Mesenchymal stem cell (in vitro differentiated cells and primary cell): ENCODE data around the gene EVI5.

Experiments
- DNase-seq: peaks from one replicate; pipeline ENCODE4 v3.0.0-alpha.2; 2013
- H2AFZ ChIP-seq: one replicate; pipeline ENCODE4 v1.6.1; 2013; ENCODE audit warnings: low read depth, mild to moderate bottlenecking, control low read depth, inconsistent platforms, low read length, moderate library complexity
- H2AK5ac ChIP-seq: 2 replicates; pipeline ENCODE4 v1.6.1; 2013; ENCODE audit warnings: low read length, moderate library complexity, mild to moderate bottlenecking, inconsistent platforms; ENCODE audit not compliant: severe bottlenecking
- H2BK120ac ChIP-seq: one replicate; pipeline ENCODE4 v1.6.1; 2013; ENCODE audit warnings: low read depth, mild to moderate bottlenecking, inconsistent platforms, low read length, moderate library complexity
- H2BK12ac ChIP-seq, 2 experiments: one replicate each; pipeline ENCODE4 v1.6.1; 2013; ENCODE audit warnings: inconsistent platforms in 2 of 2, low read length in 2 of 2, mild to moderate bottlenecking in 2 of 2, moderate library complexity in 2 of 2, control low read depth in 1 of 2
- H2BK15ac ChIP-seq: one replicate; pipeline ENCODE4 v1.6.1; 2013; ENCODE audit warnings: mild to moderate bottlenecking, low read depth, inconsistent platforms; ENCODE audit not compliant: poor library complexity, severe bottlenecking
- H2BK5ac ChIP-seq: 2 replicates; pipeline ENCODE4 v1.6.1; 2013; ENCODE audit warnings: low read depth, mild to moderate bottlenecking, low read length, control low read depth, inconsistent platforms; ENCODE audit not compliant: poor library complexity, severe bottlenecking
- H3K14ac ChIP-seq, 2 experiments: one replicate each; pipeline ENCODE4 v1.6.1; 2013; ENCODE audit warnings: inconsistent platforms in 2 of 2, low read length in 2 of 2, control low read depth in 1 of 2, mild to moderate bottlenecking in 1 of 2, moderate library complexity in 1 of 2
- H3K18ac ChIP-seq, 2 experiments: one replicate each; pipeline ENCODE4 v1.6.1; 2013; ENCODE audit warnings: inconsistent platforms in 2 of 2, low read length in 2 of 2, control low read depth in 1 of 2, low read depth in 1 of 2, mild to moderate bottlenecking in 1 of 2
- H3K23ac ChIP-seq, 2 experiments: one replicate each; pipeline ENCODE4 v1.6.1; 2013; ENCODE audit warnings: inconsistent platforms in 2 of 2, low read length in 2 of 2, mild to moderate bottlenecking in 2 of 2, moderate library complexity in 2 of 2, control low read depth in 1 of 2
- H3K27ac ChIP-seq: 2 replicates; pipeline ENCODE4 v1.5.1; 2013; ENCODE audit warnings: mild to moderate bottlenecking, moderate library complexity, low read length, control low read depth, inconsistent platforms; ENCODE audit not compliant: poor library complexity, severe bottlenecking
- H3K27me3 ChIP-seq, 2 experiments: 2 replicates each; pipeline versions ENCODE4 v1.6.1 to v1.7.0; 2013; ENCODE audit warnings: low read length in 2 of 2, mild to moderate bottlenecking in 2 of 2, moderate library complexity in 2 of 2, control low read depth in 1 of 2, inconsistent platforms in 1 of 2; ENCODE audit not compliant: control insufficient read depth in 1 of 2, insufficient read depth in 1 of 2
- H3K36me3 ChIP-seq, 2 experiments: 2 replicates each; pipeline versions ENCODE4 v1.6.1 to v1.7.0; 2013; ENCODE audit warnings: low read length in 2 of 2, control low read depth in 1 of 2, inconsistent platforms in 1 of 2, low read depth in 1 of 2, mild to moderate bottlenecking in 1 of 2; ENCODE audit not compliant: insufficient read depth in 2 of 2, control insufficient read depth in 1 of 2
- H3K4ac ChIP-seq, 2 experiments: one replicate each; pipeline ENCODE4 v1.6.1; 2013; ENCODE audit warnings: inconsistent platforms in 2 of 2, low read length in 2 of 2, mild to moderate bottlenecking in 2 of 2, moderate library complexity in 2 of 2, control low read depth in 1 of 2, low read depth in 1 of 2
- H3K4me1 ChIP-seq: 2 replicates; pipeline ENCODE4 v1.6.1; 2013; ENCODE audit warnings: low read depth, low read length, control low read depth; ENCODE audit not compliant: control insufficient read depth, insufficient read depth
- H3K4me2 ChIP-seq: 2 replicates; pipeline ENCODE4 v1.6.1; 2013; ENCODE audit warnings: low read length, mild to moderate bottlenecking, inconsistent platforms; ENCODE audit not compliant: poor library complexity, severe bottlenecking
- H3K4me3 ChIP-seq, 2 experiments: 2 replicates each; pipeline versions ENCODE4 v1.5.1 to v1.7.0; 2013; ENCODE audit warnings: low read length in 2 of 2, mild to moderate bottlenecking in 2 of 2, control low read depth in 1 of 2, low read depth in 1 of 2; ENCODE audit not compliant: insufficient read depth in 1 of 2
- H3K79me1 ChIP-seq: replicated peaks from 2 replicates; pipeline ENCODE4 v1.6.1; 2013; ENCODE audit warnings: mild to moderate bottlenecking, control low read depth, low read length, inconsistent platforms; ENCODE audit not compliant: poor library complexity, severe bottlenecking
- H3K9ac ChIP-seq: 2 replicates; pipeline ENCODE4 v1.7.0; 2013; ENCODE audit warnings: mild to moderate bottlenecking, low read length, moderate library complexity
- H3K9me3 ChIP-seq: 2 replicates; pipeline ENCODE4 v1.7.0; 2013; ENCODE audit warnings: mild to moderate bottlenecking, low read length; ENCODE audit not compliant: control insufficient read depth
- H4K8ac ChIP-seq: one replicate; pipeline ENCODE4 v1.6.1; 2013; ENCODE audit warnings: inconsistent platforms, mild to moderate bottlenecking, low read length, moderate library complexity
- H4K91ac ChIP-seq: one replicate; pipeline ENCODE4 v1.6.1; 2013; ENCODE audit warnings: mild to moderate bottlenecking, low read length, inconsistent platforms
- WGBS: methylation state at CpG from one replicate; pipeline ENCODE4 v1.1.7; 2013; ENCODE audit warnings: mixed read lengths; 5-methylcytosine and 5-hydroxymethylcytosine counted together

Gene EVI5

DNA sequence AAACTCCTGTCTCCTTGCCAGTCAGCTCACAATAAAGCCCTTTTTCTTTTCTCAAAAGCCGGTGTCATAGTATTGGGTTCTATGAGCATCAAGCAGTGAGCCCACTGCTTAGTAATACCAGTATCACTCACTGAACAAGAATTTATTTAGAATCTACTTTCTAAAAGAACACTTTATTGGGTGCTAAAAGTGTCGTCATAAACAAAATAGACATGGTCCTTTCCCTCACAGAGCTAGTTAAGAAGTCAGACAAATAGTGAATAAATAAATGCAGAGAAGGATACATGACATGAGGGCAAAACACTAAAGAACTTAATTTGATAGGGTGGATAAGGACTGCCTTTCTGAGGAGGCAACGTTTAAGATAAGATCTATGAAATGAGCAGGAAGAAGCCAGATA, 32.2 kb downstream of the EVI5 start:
- no peak overlapping the region for H3K4ac ChIP-seq
- H3K9ac ChIP-seq: no peak overlapping the region
- no peak overlapping the region for H3K4me2 ChIP-seq
- DNase-seq: peak; percentile 61
- H2AK5ac ChIP-seq: no peak overlapping the region
- no peaks in the 10 kb centered on the region for H3K36me3 ChIP-seq
- H2BK15ac ChIP-seq: no peak overlapping the region
- H3K23ac ChIP-seq: no peak overlapping the region
- H3K4me3 ChIP-seq: no peak overlapping the region
- peaks cover 1% of the 10 kb centered on the region for H3K4me1 ChIP-seq
- H2BK5ac ChIP-seq: no peak overlapping the region
- H2BK12ac ChIP-seq: no peak overlapping the region
- WGBS: 3% methylated on average over 1 of the region's 3 CpGs
- no peaks in the 10 kb centered on the region for H3K27me3 ChIP-seq
- H3K27ac ChIP-seq: no peak overlapping the region
- no peak overlapping the region for H4K8ac ChIP-seq
- H4K91ac ChIP-seq: no peak overlapping the region
- H3K9me3 ChIP-seq: peaks cover 2% of the 10 kb centered on the region
- H3K18ac ChIP-seq: no peak overlapping the region
- no peak overlapping the region for H2AFZ ChIP-seq
- H2BK120ac ChIP-seq: no peak overlapping the region
- H3K79me1 ChIP-seq: peaks cover 28% of the 10 kb centered on the region
- no peak overlapping the region for H3K14ac ChIP-seq

DNA sequence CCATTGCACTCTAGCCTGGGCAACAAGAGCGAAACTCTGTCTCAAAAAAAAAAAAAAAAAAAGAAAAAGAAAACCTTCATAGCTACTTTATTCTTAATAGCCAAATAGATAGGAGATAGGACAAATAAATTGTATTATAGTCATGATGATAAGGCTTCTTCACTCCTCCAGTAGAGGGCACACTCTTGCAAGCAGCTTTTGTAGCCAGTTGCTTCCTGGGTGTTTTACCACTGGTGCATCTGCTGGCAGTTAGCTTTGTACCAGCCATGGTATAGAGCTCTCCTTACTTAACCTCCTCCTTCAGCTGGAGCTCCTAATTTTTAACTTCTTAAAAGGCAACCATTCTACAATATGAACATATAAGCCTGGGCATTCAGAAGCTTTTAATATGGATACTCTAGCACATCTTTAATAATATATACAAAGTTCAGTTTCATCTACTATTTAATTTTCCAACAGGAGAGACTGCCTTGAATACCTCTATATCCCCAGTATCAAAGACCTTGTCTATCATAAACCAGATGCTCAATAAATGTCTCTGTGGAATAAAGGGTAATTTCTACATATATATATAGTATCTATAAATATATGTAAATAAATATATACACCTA, 35.8 kb downstream of the EVI5 start:
- Histone ChIP-seq H3K23ac (no peak overlapping the region), H3K4me2 (no peak overlapping the region), H3K14ac (no peak overlapping the region), H2BK120ac (no peak overlapping the region), H4K8ac (no peak overlapping the region), H3K4me1 (peaks cover 1% of the 10 kb centered on the region), H3K9ac (no peak overlapping the region), H2AFZ (no peak overlapping the region), H2BK15ac (no peak overlapping the region), H4K91ac (no peak overlapping the region), H3K27ac (no peak overlapping the region), H3K4ac (no peak overlapping the region), H2AK5ac (no peak overlapping the region), H3K4me3 (no peak overlapping the region), H3K79me1 (peaks cover 32% of the 10 kb centered on the region), H3K18ac (no peak overlapping the region), H2BK12ac (no peak overlapping the region), H2BK5ac (no peak overlapping the region), H3K36me3 (no peaks in the 10 kb centered on the region), H3K9me3 (no peaks in the 10 kb centered on the region), H3K27me3 (no peaks in the 10 kb centered on the region)
- peak; percentile 55 for DNase-seq
- no CpG with 5 or more reads among the region's 1 CpG for WGBS

DNA sequence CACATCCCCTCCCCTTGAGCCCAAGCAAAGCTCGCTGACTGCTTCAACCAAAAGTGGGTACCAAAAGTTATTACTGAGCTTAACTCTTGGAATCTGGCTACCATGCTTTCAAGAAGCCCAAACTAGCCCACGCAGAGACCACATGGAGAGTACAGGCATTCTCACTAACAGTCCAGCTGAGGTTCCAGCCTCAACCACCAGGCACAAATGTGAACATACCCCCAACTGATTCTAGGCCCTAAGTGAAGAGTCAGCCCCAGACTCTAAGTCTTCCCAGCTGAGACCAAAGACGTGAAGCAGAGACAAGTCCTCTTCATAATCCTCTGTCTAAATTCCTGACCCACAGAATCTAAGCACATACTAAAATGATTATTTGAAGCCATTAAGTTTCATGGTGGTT, 36.8 kb downstream of the EVI5 start:
- no peak overlapping the region for H3K18ac ChIP-seq

DNA sequence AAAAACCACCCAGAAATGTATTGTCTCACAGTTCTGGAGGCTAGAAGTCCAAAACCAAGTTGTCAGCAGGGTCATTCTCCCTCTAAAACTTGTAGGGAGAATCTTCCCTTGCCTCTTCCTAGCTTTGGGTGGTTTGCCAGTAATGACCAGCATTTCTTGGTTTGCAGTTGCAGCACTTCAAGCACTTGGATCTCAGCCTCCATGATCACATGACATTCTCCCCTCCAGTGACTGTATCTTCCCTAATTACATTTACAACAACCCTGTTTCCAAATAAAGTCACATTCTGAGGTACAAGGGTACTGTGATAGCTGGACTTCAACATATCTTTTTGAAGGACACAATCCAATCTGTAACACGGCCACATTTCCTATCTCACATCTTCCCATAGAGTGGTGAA, 37.2 kb downstream of the EVI5 start:
- peak; percentile 24 for DNase-seq
- Histone ChIP-seq H3K9me3 (no peaks in the 10 kb centered on the region), H2AFZ (no peak overlapping the region), H2BK15ac (no peak overlapping the region), H3K36me3 (no peaks in the 10 kb centered on the region), H3K23ac (no peak overlapping the region), H4K91ac (no peak overlapping the region), H3K27me3 (no peaks in the 10 kb centered on the region), H2BK5ac (no peak overlapping the region), H3K4me3 (no peak overlapping the region), H3K4ac (peak overlapping the region in 1 of 2 experiments; percentile 24), H2AK5ac (no peak overlapping the region), H4K8ac (peak overlapping the region; percentile 76), H3K18ac (no peak overlapping the region), H2BK12ac (no peak overlapping the region), H2BK120ac (no peak overlapping the region), H3K4me1 (peaks cover 1% of the 10 kb centered on the region), H3K9ac (peak overlapping the region; percentile 14), H3K79me1 (peaks cover 35% of the 10 kb centered on the region), H3K4me2 (no peak overlapping the region), H3K14ac (no peak overlapping the region), H3K27ac (no peak overlapping the region)
- 95% methylated on average over 1 of the region's 1 CpG for WGBS

More for the DNA sequence above, 36.8 kb downstream of the EVI5 start:
- Histone ChIP-seq H2AFZ (no peak overlapping the region), H3K36me3 (no peaks in the 10 kb centered on the region), H3K27me3 (no peaks in the 10 kb centered on the region), H3K27ac (no peak overlapping the region), H4K91ac (no peak overlapping the region), H2BK15ac (no peak overlapping the region), H3K4ac (peak overlapping the region in 1 of 2 experiments; percentile 24), H3K4me2 (no peak overlapping the region), H3K9ac (peak overlapping the region; percentile 14), H2BK12ac (no peak overlapping the region), H3K23ac (no peak overlapping the region), H3K79me1 (peaks cover 34% of the 10 kb centered on the region), H2BK120ac (no peak overlapping the region), H3K4me3 (no peak overlapping the region), H3K4me1 (peaks cover 1% of the 10 kb centered on the region), H2AK5ac (no peak overlapping the region), H3K14ac (no peak overlapping the region), H3K9me3 (no peaks in the 10 kb centered on the region), H2BK5ac (no peak overlapping the region), H4K8ac (peak overlapping the region; percentile 76)
- DNase-seq: no peak
- WGBS: 95% methylated on average over 3 of the region's 3 CpGs
